KBM-7 (cell line): ENCODE data around the gene HSPA1A.
"Not testable (repeated sequence)": the region's sequence is repeated elsewhere in the genome, so short reads cannot be mapped to it uniquely, and the experiment has no call there.

Experiments used
- DNase-seq: peaks from one replicate; pipeline ENCODE4 v3.0.0-alpha.2; 2015
- in situ Hi-C: fragments of 300-500 bp; cut with MboI; formaldehyde crosslinking; loops from 2 replicates; pipeline ENCODE4 v1.14.3; 2020; ENCODE audit warnings: low sequenced_read_pairs, low pct_unique_long_range_greater_than_20kb, mixed read lengths

The HSPA1A gene

DNA sequence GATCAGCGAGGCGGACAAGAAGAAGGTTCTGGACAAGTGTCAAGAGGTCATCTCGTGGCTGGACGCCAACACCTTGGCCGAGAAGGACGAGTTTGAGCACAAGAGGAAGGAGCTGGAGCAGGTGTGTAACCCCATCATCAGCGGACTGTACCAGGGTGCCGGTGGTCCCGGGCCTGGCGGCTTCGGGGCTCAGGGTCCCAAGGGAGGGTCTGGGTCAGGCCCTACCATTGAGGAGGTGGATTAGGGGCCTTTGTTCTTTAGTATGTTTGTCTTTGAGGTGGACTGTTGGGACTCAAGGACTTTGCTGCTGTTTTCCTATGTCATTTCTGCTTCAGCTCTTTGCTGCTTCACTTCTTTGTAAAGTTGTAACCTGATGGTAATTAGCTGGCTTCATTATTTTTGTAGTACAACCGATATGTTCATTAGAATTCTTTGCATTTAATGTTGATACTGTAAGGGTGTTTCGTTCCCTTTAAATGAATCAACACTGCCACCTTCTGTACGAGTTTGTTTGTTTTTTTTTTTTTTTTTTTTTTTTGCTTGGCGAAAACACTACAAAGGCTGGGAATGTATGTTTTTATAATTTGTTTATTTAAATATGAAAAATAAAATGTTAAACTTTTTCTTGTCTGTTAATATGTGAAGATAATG, 14.4 kb downstream of the HSPA1A start:
- in situ Hi-C loops: no loop called here

DNA sequence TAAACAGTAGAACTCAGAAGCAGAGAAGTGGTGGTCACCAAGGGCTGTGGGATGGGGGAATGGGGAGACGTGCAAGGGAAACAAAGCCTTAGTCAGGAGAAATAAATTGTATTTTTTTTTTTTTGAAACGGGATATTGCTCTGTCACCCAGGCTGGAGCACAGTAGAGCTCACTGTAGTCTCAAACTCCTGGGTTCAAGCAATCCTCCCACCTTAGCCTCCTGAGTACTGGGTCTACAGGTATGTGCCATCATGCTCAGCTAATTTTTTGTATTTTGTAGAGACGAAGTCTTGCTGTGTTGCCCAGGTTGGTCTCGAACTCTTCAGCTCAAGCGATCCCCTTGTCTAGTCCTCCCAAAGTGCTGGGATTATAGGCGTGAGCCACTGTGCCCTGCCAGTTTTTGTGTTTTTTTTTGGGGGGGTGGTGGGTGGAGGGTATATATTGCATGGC, 15.6 kb downstream of the HSPA1A start:
- in situ Hi-C loops: no loop called here
- no peak for DNase-seq

More for the DNA sequence above, 14.4 kb downstream of the HSPA1A start:
- DNase-seq: peak; percentile 85

DNA sequence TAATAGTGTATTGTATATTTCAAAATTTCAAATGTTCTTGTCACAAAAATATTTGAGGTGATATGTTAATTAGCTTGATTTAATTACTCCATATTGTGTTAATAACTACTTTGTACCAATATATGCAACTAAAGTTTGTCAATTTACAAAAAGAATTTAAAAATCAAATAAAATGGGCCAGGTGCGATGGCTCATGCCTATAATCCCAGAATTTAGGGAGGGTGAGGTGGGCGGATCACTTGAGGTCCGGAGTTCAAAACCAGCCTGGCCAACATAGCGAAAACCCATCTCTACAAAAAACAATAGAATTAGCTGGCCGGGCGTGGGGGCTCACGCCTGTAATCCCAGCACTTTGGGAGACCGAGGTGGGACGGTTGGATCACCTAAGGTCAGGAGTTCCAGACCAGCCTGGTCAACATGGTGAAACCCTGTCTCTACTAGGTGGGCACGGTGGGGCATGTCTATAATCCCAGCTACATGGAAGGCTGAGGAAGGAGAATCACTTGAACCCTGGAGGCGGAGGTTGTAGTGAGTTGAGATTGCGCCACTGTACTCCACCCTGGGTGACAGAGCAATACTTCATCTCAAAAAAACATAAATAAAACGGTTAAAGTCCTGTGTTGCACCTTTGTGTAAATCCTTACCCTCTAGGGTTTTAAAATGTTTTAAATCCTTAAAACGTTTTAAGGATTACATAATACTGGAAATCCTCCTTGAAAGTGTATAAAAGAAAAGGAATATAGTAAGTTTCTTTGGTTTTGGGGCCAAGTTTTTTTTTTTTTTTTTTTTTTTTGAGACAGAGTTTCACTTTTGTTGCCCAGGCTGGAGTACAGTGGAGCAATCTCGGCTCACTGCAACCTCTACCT, 16.2 kb downstream of the HSPA1A start:
- in situ Hi-C loops: no loop called here
- DNase-seq: no peak

- in situ Hi-C loops: no loop called here
- peak; percentile 90 for DNase-seq
Measured at GRCh38 chr6:31834367-31835250, 19.3 kb downstream of the HSPA1A start.

GRCh38 chr6:31836047-31836473, 20.7 kb downstream of the HSPA1A start:
- no peak for DNase-seq
- in situ Hi-C loops: no loop called here

DNA sequence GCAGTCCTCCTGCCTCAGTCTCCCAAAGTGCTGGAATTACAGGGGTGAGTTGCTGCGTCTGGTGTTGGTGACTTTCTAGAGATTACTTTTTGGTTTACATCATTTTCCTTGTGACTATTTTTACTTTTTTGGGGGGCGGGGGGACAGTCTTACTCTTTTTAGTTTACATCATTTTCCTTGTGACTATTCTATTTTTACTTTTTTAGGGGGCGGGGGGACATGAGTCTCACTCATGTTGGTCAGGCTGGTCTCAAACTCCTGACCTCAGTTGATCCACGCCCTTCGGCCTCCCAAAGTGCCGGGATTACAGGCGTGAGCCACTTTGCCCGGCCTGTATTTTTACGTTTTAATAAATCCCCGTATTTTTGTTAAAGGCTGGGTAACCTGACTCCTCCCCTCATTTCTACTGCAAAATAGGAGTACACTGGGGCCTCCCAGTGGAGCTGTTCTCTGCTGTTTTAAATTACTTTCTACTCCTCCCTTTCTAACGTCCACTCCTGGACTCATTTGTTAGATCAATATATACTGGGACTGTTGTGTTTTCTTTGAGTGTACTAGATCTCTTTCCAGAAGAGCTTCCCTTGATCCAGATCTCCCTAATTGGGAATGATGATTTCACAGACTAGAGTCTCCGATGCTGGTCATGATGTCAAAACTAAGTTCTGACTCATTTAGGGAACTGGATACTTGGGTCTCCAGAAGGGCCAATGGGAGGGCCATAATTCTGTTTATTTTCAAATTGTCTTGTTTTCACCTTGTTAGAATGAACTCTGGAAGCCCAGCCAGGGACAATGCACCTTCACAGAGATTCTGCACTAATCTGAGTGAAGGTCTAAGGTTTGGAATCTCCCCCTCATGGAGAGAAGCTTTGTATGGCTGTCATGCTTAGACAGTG, 21.4 kb downstream of the HSPA1A start:
- DNase-seq: no peak
- in situ Hi-C loops: no loop called here

GRCh38 chr6:31837369-31838113, 22.2 kb downstream of the HSPA1A start:
- in situ Hi-C loops: no loop called here
- DNase-seq: no peak

GRCh38 chr6:31838114-31838553, 22.8 kb downstream of the HSPA1A start:
- in situ Hi-C loops, DNase-seq: not testable (repeated sequence)

DNA sequence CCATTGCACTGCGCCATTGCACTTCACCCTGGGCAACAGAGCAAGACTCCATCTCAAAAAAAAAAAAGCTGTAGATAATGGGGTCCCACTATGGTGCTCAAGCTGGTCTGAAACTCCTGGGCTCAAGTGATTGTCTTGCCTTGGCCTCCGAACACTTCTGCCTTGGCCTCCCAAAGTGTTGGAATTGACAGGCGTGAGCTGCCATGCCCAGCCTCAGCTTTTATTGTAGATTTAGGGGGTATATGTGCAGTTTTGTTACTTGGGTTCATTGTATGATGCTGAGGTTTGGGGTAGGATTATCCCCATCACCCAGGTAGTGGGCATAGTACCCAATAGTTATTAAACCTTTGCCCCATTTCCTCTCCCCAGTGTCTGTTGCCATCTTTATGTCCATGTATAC, 23.6 kb downstream of the HSPA1A start:
- no peak for DNase-seq

DNA sequence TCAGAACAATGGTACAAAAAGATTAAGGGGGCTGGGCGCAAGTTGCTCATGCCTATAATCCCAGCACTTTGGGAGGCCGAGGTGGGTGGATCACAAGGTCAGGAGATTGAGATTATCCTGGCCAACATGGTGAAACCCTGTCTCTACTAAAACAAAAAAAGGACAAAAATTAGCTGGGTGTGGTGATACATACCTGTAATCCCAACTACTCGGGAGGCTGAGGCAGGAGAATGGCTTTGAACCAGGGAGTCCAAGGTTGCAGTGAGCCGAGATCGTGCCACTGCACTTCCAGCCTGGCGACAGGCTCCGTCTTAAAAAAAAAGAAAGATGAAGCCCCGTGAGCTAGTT, 24.4 kb downstream of the HSPA1A start:
- DNase-seq, in situ Hi-C loops: not testable (repeated sequence)

More for the DNA sequence above, 23.6 kb downstream of the HSPA1A start:
- in situ Hi-C loops: no loop called here

GRCh38 chr6:31842053-31842452, 26.7 kb downstream of the HSPA1A start:
- in situ Hi-C loops: no loop called here
- DNase-seq: no peak

GRCh38 chr6:31844507-31844906, 29.2 kb downstream of the HSPA1A start:
- no peak for DNase-seq
- in situ Hi-C loops: no loop called here

GRCh38 chr6:31847276-31847978, 32.1 kb downstream of the HSPA1A start:
- no peak for DNase-seq
- in situ Hi-C loops: no loop called here

DNA sequence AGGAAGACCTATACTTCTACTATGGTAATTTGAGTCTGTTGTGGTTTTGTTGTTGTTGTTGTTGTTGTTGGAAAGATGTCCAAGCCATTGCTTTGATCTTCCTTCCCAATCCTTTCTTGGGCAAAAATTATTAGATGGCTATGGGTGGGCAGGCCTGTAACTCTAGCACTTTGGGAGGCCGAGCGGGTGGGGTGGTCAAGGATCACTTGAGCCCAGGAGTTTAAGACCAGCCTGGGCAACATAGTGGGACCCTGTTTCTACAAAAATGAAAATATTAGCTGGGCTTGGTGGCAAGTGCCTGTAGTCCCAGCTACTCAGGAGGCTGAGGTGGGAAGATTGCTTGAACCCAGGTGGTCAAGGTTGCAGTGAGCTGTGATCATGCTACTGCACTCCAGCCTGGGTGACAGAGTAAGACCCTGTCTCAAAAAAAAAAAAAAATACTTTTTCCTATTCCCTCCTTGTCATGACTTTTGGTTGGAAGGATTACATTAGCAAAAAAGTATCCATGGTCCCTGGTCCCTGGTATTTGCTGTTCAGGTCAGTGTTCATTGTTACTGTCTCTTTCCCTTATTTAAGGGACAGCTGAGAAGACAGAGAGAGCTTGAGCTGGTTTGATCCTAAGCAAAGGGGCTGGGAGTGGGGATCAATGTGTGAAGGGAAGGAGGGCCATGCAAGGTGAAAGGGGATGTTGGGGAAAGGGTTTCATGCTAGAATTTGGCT, 35.6 kb downstream of the HSPA1A start:
- DNase-seq: no peak
- in situ Hi-C loops: no loop called here

DNA sequence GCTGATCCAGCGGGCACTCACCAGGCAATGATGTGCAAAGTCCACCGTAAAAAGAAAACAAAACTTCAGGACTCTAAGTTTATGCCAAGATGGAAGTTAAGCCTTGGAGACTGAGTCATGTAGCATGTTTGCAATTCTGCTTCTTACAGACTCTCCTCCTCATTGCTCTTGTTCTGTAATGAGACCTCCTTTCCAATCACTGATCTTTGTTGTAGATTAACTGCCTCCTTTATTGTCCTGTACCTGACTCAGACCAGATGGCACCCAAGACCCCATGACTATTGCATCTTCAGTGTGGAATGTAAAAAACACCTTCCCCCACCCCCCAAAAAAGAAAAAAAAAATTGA, 36.1 kb downstream of the HSPA1A start:
- in situ Hi-C loops: no loop called here
- DNase-seq: no peak

DNA sequence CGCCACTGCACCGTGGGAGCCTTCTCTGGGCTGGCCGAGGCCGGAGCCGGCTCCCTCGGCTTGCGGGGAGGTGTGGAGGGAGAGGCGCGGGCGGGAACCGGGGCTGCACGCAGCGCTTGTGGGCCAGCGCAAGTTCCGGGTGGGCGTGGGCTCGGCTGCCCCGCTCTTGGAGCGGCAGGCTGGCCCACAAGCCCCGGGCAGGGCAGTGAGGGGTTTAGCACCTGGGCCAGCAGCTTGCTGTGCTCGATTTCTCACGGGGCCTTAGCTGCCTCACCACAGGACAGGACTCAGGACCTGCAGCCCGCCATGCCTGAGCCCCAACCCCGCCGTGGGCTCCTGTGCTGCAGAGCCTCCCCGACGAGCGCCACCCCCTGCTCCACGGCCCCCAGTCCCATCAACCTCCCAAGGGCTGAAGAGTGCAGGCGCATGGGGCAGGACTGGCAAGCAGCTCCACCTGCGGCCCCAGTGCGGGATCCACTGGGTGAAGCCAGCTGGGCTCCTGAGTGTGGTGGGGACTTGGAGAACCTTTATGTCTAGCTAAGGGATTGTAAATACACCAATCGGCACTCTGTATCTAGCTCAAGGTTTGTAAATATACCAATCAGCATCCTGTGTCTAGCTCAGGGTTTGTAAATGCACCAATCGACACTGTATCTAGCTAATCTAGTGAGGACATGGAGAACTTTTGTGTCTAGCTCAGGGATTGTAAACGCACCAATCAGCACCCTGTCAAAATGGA, 36.8 kb downstream of the HSPA1A start:
- DNase-seq, in situ Hi-C loops: not testable (repeated sequence)
